Gastroesophageal sphincter (tissue), 3 donors: ENCODE results near the gene HAVCR2.

Experiments
- CTCF ChIP-seq, 4 experiments: fragments of 200-600 bp in 2 of 4; fragments of 450-650 bp in 2 of 4; sonication (generic) in 1 of 4; IDR thresholded peaks; one replicate each; pipeline ENCODE4 v1.5.1; 2017 to 2019; ENCODE audit warnings: antibody characterized with exemption in 4 of 4, mild to moderate bottlenecking in 2 of 4, moderate library complexity in 2 of 4
- EP300 ChIP-seq: sonication (generic); formaldehyde crosslinking; IDR thresholded peaks from one replicate; pipeline ENCODE4 v1.6.1; 2017; ENCODE audit warnings: antibody characterized with exemption, mild to moderate bottlenecking
- POLR2A ChIP-seq, 2 donors: fragments of 450-650 bp; IDR thresholded peaks; one replicate each; pipeline ENCODE4 v1.6.1; 2017; ENCODE audit warnings: antibody characterized with exemption in 2 of 2, mild to moderate bottlenecking in 2 of 2, moderate library complexity in 1 of 2

GRCh38 chr5:157047898-157048297 lies 60.9 kb downstream of the HAVCR2 start:
- TF ChIP-seq EP300 (no peak), CTCF (IDR thresholded peaks at IDR 0.05) (no peak), POLR2A (IDR thresholded peaks at IDR 0.05) (no peak)
